Head of caudate nucleus (tissue), 42 donors: ENCODE measurements around the gene NRP2.

Source experiments
- DNase-seq, 42 donors: peaks; one replicate each; pipeline versions ENCODE4 v3.0.0 to v3.0.0-alpha.2; 2020 to 2021; ENCODE audit warnings: mixed read lengths in 7 of 42
- intact Hi-C: fragments of 100-400 bp; cut with DNase I; formaldehyde crosslinking; loops from one replicate; pipeline ENCODE4 v1.15.0; 2022

Gene NRP2

GRCh38 chr2:205772983-205773382, 90.7 kb downstream of the NRP2 start:
- no peak for DNase-seq
- intact Hi-C loops = loop anchor here (5.0 kb wide), 1 partner anchor 114 kb away; no protein-coding TSS in a partner anchor

- intact Hi-C loops = loop anchor here (5.0 kb wide), 1 partner anchor 113 kb away; no protein-coding TSS in a partner anchor
- DNase-seq = no peak
Observed at GRCh38 chr2:205773989-205774388, 91.7 kb downstream of the NRP2 start.

GRCh38 chr2:205775097-205775877, 93.0 kb downstream of the NRP2 start:
- intact Hi-C loops = no loop called here
- DNase-seq = no peak

- intact Hi-C loops = no loop called here
- peak in 40 of 42 donors; percentile 21 to 85 (median 60) for DNase-seq
Observed at GRCh38 chr2:205776139-205776538, 93.8 kb downstream of the NRP2 start.

- DNase-seq = no peak
- intact Hi-C loops = no loop called here
Observed at GRCh38 chr2:205776720-205777119, 94.4 kb downstream of the NRP2 start.

GRCh38 chr2:205778356-205778755, 96.1 kb downstream of the NRP2 start:
- DNase-seq = no peak
- intact Hi-C loops = no loop called here

- intact Hi-C loops = no loop called here
- no peak for DNase-seq
Observed at GRCh38 chr2:205780645-205781044, 98.3 kb downstream of the NRP2 start.

- intact Hi-C loops = no loop called here
- DNase-seq = no peak
Observed at GRCh38 chr2:205781244-205781931, 99.1 kb downstream of the NRP2 start.

- intact Hi-C loops = no loop called here
Observed at GRCh38 chr2:205782941-205783340, 100.6 kb downstream of the NRP2 start.

GRCh38 chr2:205783872-205784499, 101.7 kb downstream of the NRP2 start:
- intact Hi-C loops = no loop called here
- DNase-seq = no peak

More at GRCh38 chr2:205782941-205783340, 100.6 kb downstream of the NRP2 start:
- no peak for DNase-seq

- no peak for DNase-seq
- intact Hi-C loops = no loop called here
Observed at GRCh38 chr2:205785507-205786260, 103.4 kb downstream of the NRP2 start.

- no peak for DNase-seq
- intact Hi-C loops = no loop called here
Observed at GRCh38 chr2:205786976-205787375, 104.7 kb downstream of the NRP2 start.

- DNase-seq = no peak
- intact Hi-C loops = no loop called here
Observed at GRCh38 chr2:205787761-205788160, 105.5 kb downstream of the NRP2 start.

- intact Hi-C loops = no loop called here
- DNase-seq = no peak
Observed at GRCh38 chr2:205789906-205790305, 107.6 kb downstream of the NRP2 start.

GRCh38 chr2:205792908-205793307, 110.6 kb downstream of the NRP2 start:
- DNase-seq = no peak
- intact Hi-C loops = no loop called here

- DNase-seq = no peak
- intact Hi-C loops = no loop called here
Observed at GRCh38 chr2:205796805-205797313, 114.6 kb downstream of the NRP2 start.

- intact Hi-C loops = no loop called here
- no peak for DNase-seq
Observed at GRCh38 chr2:205797866-205798265, 115.6 kb downstream of the NRP2 start.

- intact Hi-C loops = no loop called here
- no peak for DNase-seq
Observed at GRCh38 chr2:205800224-205800623, 117.9 kb downstream of the NRP2 start.

- intact Hi-C loops = no loop called here
- peak in 15 of 42 donors; percentile 6 to 51 (median 27) for DNase-seq
Observed at GRCh38 chr2:205800773-205801172, 118.5 kb downstream of the NRP2 start.
